Measurements from ENCODE around the gene PRKCE.

Gene PRKCE

DNA sequence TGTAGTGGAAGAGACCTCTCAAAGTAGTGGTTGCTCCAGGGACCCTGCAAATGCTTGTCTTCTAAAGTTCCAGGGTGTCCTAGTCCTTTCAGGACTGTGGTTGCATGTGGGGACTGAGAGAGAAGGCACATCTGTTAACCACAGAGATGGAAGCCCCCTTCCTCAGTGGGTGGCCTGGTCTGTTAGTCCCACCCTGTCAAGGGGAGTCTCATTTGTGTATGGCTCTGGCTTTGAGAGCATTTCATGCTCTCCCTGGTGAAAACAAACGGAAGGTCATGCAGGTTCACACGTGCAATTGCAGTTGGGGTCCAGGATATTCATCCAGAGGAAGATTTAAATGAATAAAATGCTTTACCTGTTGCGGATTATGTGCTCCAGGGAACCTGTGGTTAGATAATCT, 219.6 kb downstream of the PRKCE start:
- no peaks in the 10 kb centered on the region for H3K36me3 ChIP-seq (ENCODE audit: control insufficient read depth in 1 of 2, insufficient read depth in 2 of 2, low read depth in 1 of 2, low read length in 2 of 2)
- H4K8ac ChIP-seq (ENCODE audit: low read length) = no peak overlapping the region
- no peak overlapping the region for H3K14ac ChIP-seq (ENCODE audit: low read length in 2 of 2)
- no peak overlapping the region for H3K4me2 ChIP-seq (ENCODE audit: low read length, poor library complexity, severe bottlenecking)
- H2BK15ac ChIP-seq (ENCODE audit: low read depth, poor library complexity, severe bottlenecking) = no peak overlapping the region
- no peak overlapping the region for H3K23ac ChIP-seq (ENCODE audit: low read length in 2 of 2)
- H3K4ac ChIP-seq (ENCODE audit: low read depth in 1 of 2, low read length in 2 of 2) = no peak overlapping the region
- H3K18ac ChIP-seq (ENCODE audit: low read depth in 1 of 2, low read length in 2 of 2) = no peak overlapping the region
- H2BK120ac ChIP-seq (ENCODE audit: low read depth, low read length) = no peak overlapping the region
- H2AFZ ChIP-seq (ENCODE audit: low read depth, low read length) = no peak overlapping the region
- no peak overlapping the region for H4K91ac ChIP-seq (ENCODE audit: low read length)
- no peak overlapping the region for H2BK12ac ChIP-seq (ENCODE audit: low read length in 2 of 2)
- no peaks in the 10 kb centered on the region for H3K27me3 ChIP-seq (ENCODE audit: control insufficient read depth in 1 of 2, insufficient read depth in 1 of 2, low read length in 2 of 2)
- peaks cover 1% of the 10 kb centered on the region for H3K79me1 ChIP-seq (replicated peaks; ENCODE audit: low read length, poor library complexity, severe bottlenecking)
- no peak overlapping the region for H2AK5ac ChIP-seq (ENCODE audit: low read length, severe bottlenecking)
- DNase-seq = no peak
- peaks cover 5% of the 10 kb centered on the region for H3K4me1 ChIP-seq (ENCODE audit: control insufficient read depth, insufficient read depth, low read depth, low read length)
- H3K27ac ChIP-seq (ENCODE audit: low read length, poor library complexity, severe bottlenecking) = no peak overlapping the region
- H3K9me3 ChIP-seq (ENCODE audit: control insufficient read depth, low read length) = no peaks in the 10 kb centered on the region
- H3K9ac ChIP-seq (ENCODE audit: low read length) = no peak overlapping the region
- H2BK5ac ChIP-seq (ENCODE audit: low read depth, low read length, poor library complexity, severe bottlenecking) = no peak overlapping the region
- 83% methylated on average over 3 of the region's 3 CpGs for WGBS
- no peak overlapping the region for H3K4me3 ChIP-seq (ENCODE audit: insufficient read depth in 1 of 2, low read depth in 1 of 2, low read length in 2 of 2)

DNA sequence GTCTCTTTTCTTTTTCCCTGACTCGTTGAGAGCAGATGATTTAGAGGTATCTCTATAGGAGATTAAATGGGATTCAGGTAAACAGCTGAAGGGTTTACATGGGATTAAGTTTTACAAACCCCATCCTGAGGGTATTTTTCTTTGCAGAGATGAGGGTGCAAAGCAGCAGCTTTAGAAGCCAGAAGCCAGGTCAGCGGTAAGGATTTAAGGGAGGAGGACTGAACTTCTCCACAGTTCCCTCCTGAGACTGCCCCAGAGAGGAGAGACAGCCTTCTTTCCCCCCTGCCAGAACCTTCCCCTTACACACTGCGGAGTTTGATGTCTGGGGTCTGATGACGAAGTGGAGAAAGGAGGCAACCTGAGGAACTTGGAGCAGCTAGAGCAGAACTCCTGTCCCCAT, 220.1 kb downstream of the PRKCE start:
- H2AK5ac ChIP-seq (ENCODE audit: low read length, severe bottlenecking) = no peak overlapping the region
- H2AFZ ChIP-seq (ENCODE audit: low read depth, low read length) = no peak overlapping the region
- H3K18ac ChIP-seq (ENCODE audit: low read depth in 1 of 2, low read length in 2 of 2) = no peak overlapping the region
- H4K8ac ChIP-seq (ENCODE audit: low read length) = no peak overlapping the region
- H3K9me3 ChIP-seq (ENCODE audit: control insufficient read depth, low read length) = peaks cover 5% of the 10 kb centered on the region
- H3K27me3 ChIP-seq (ENCODE audit: control insufficient read depth in 1 of 2, insufficient read depth in 1 of 2, low read length in 2 of 2) = no peaks in the 10 kb centered on the region
- no peak overlapping the region for H3K27ac ChIP-seq (ENCODE audit: low read length, poor library complexity, severe bottlenecking)
- 80% methylated on average over 3 of the region's 4 CpGs for WGBS
- H4K91ac ChIP-seq (ENCODE audit: low read length) = no peak overlapping the region
- H3K14ac ChIP-seq (ENCODE audit: low read length in 2 of 2) = no peak overlapping the region
- no peak overlapping the region for H3K4ac ChIP-seq (ENCODE audit: low read depth in 1 of 2, low read length in 2 of 2)
- H3K9ac ChIP-seq (ENCODE audit: low read length) = no peak overlapping the region
- H3K4me1 ChIP-seq (ENCODE audit: control insufficient read depth, insufficient read depth, low read depth, low read length) = peaks cover 5% of the 10 kb centered on the region
- H2BK15ac ChIP-seq (ENCODE audit: low read depth, poor library complexity, severe bottlenecking) = no peak overlapping the region
- peaks cover 1% of the 10 kb centered on the region for H3K79me1 ChIP-seq (replicated peaks; ENCODE audit: low read length, poor library complexity, severe bottlenecking)
- H2BK5ac ChIP-seq (ENCODE audit: low read depth, low read length, poor library complexity, severe bottlenecking) = no peak overlapping the region
- no peak overlapping the region for H3K4me2 ChIP-seq (ENCODE audit: low read length, poor library complexity, severe bottlenecking)
- H3K23ac ChIP-seq (ENCODE audit: low read length in 2 of 2) = no peak overlapping the region
- H3K36me3 ChIP-seq (ENCODE audit: control insufficient read depth in 1 of 2, insufficient read depth in 2 of 2, low read depth in 1 of 2, low read length in 2 of 2) = no peaks in the 10 kb centered on the region
- DNase-seq = no peak
- H2BK120ac ChIP-seq (ENCODE audit: low read depth, low read length) = no peak overlapping the region
- H2BK12ac ChIP-seq (ENCODE audit: low read length in 2 of 2) = no peak overlapping the region
- H3K4me3 ChIP-seq (ENCODE audit: insufficient read depth in 1 of 2, low read depth in 1 of 2, low read length in 2 of 2) = no peak overlapping the region

- 80% methylated on average over 5 of the region's 5 CpGs for WGBS
- no peak overlapping the region for H3K23ac ChIP-seq (ENCODE audit: low read length in 2 of 2)
Measured at GRCh38 chr2:45872211-45872610, 220.7 kb downstream of the PRKCE start.

DNA sequence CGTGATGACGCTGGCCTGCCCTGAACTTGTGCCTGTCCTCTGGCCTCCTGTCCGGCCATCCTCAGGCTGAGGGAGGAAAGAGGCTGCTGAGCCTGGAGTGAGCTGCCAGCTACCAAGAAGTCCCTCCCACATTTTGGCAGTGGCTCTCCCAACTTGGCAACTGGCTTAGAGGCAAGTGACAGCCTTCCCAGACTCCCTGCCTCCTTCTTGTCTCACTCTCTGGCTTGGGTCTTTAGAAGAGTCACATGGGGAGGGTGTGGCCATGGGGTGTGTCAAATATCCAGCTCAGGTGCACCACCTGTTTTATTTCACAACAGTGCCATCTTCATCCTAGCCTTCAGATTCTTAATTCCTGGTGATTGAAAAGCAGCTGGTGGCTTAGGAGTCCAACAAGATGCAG, 222.9 kb downstream of the PRKCE start:
- DNase-seq = no peak
- H3K9me3 ChIP-seq (ENCODE audit: control insufficient read depth, low read length) = peaks cover 10% of the 10 kb centered on the region
- WGBS = 90% methylated on average over 2 of the region's 3 CpGs

More at GRCh38 chr2:45872211-45872610, 220.7 kb downstream of the PRKCE start:
- no peak overlapping the region for H2BK120ac ChIP-seq (ENCODE audit: low read depth, low read length)
- peaks cover 5% of the 10 kb centered on the region for H3K4me1 ChIP-seq (ENCODE audit: control insufficient read depth, insufficient read depth, low read depth, low read length)
- no peak overlapping the region for H3K9ac ChIP-seq (ENCODE audit: low read length)
- no peak overlapping the region for H3K18ac ChIP-seq (ENCODE audit: low read depth in 1 of 2, low read length in 2 of 2)
- H3K4ac ChIP-seq (ENCODE audit: low read depth in 1 of 2, low read length in 2 of 2) = no peak overlapping the region
- H3K36me3 ChIP-seq (ENCODE audit: control insufficient read depth in 1 of 2, insufficient read depth in 2 of 2, low read depth in 1 of 2, low read length in 2 of 2) = no peaks in the 10 kb centered on the region
- no peak overlapping the region for H4K91ac ChIP-seq (ENCODE audit: low read length)
- DNase-seq = no peak
- no peak overlapping the region for H2BK5ac ChIP-seq (ENCODE audit: low read depth, low read length, poor library complexity, severe bottlenecking)
- H2BK12ac ChIP-seq (ENCODE audit: low read length in 2 of 2) = no peak overlapping the region
- no peak overlapping the region for H3K4me2 ChIP-seq (ENCODE audit: low read length, poor library complexity, severe bottlenecking)
- H3K9me3 ChIP-seq (ENCODE audit: control insufficient read depth, low read length) = peaks cover 10% of the 10 kb centered on the region
- no peak overlapping the region for H3K4me3 ChIP-seq (ENCODE audit: insufficient read depth in 1 of 2, low read depth in 1 of 2, low read length in 2 of 2)
- H2AFZ ChIP-seq (ENCODE audit: low read depth, low read length) = no peak overlapping the region
- H2AK5ac ChIP-seq (ENCODE audit: low read length, severe bottlenecking) = no peak overlapping the region
- no peak overlapping the region for H3K27ac ChIP-seq (ENCODE audit: low read length, poor library complexity, severe bottlenecking)
- H4K8ac ChIP-seq (ENCODE audit: low read length) = no peak overlapping the region
- peak overlapping the region in 1 of 2 experiments; percentile 27 for H3K14ac ChIP-seq (ENCODE audit: low read length in 2 of 2)
- H2BK15ac ChIP-seq (ENCODE audit: low read depth, poor library complexity, severe bottlenecking) = no peak overlapping the region
- H3K79me1 ChIP-seq (replicated peaks; ENCODE audit: low read length, poor library complexity, severe bottlenecking) = peaks cover 1% of the 10 kb centered on the region
- H3K27me3 ChIP-seq (ENCODE audit: control insufficient read depth in 1 of 2, insufficient read depth in 1 of 2, low read length in 2 of 2) = no peaks in the 10 kb centered on the region

More for the DNA sequence above, 222.9 kb downstream of the PRKCE start:
- Histone ChIP-seq H3K9ac (ENCODE audit: low read length) (no peak overlapping the region), H2AFZ (ENCODE audit: low read depth, low read length) (no peak overlapping the region), H3K4me3 (ENCODE audit: insufficient read depth in 1 of 2, low read depth in 1 of 2, low read length in 2 of 2) (no peak overlapping the region), H2BK120ac (ENCODE audit: low read depth, low read length) (no peak overlapping the region), H3K27me3 (ENCODE audit: control insufficient read depth in 1 of 2, insufficient read depth in 1 of 2, low read length in 2 of 2) (no peaks in the 10 kb centered on the region), H3K27ac (ENCODE audit: low read length, poor library complexity, severe bottlenecking) (no peak overlapping the region), H2AK5ac (ENCODE audit: low read length, severe bottlenecking) (no peak overlapping the region), H3K4ac (ENCODE audit: low read depth in 1 of 2, low read length in 2 of 2) (no peak overlapping the region), H3K36me3 (ENCODE audit: control insufficient read depth in 1 of 2, insufficient read depth in 2 of 2, low read depth in 1 of 2, low read length in 2 of 2) (peaks cover 0 to 11% of the 10 kb centered on the region in 2 experiments), H3K18ac (ENCODE audit: low read depth in 1 of 2, low read length in 2 of 2) (no peak overlapping the region), H3K4me2 (ENCODE audit: low read length, poor library complexity, severe bottlenecking) (no peak overlapping the region), H2BK15ac (ENCODE audit: low read depth, poor library complexity, severe bottlenecking) (no peak overlapping the region), H4K91ac (ENCODE audit: low read length) (no peak overlapping the region), H3K23ac (ENCODE audit: low read length in 2 of 2) (no peak overlapping the region), H2BK12ac (ENCODE audit: low read length in 2 of 2) (no peak overlapping the region), H3K79me1 (replicated peaks; ENCODE audit: low read length, poor library complexity, severe bottlenecking) (peaks cover 1% of the 10 kb centered on the region), H3K4me1 (ENCODE audit: control insufficient read depth, insufficient read depth, low read depth, low read length) (peaks cover 4% of the 10 kb centered on the region), H3K14ac (ENCODE audit: low read length in 2 of 2) (peak overlapping the region in 1 of 2 experiments; percentile 74), H2BK5ac (ENCODE audit: low read depth, low read length, poor library complexity, severe bottlenecking) (no peak overlapping the region), H4K8ac (ENCODE audit: low read length) (no peak overlapping the region)

All from mesenchymal stem cell (in vitro differentiated cells and primary cell).